Measurements from ENCODE around the gene SCN4B. TPM values are rescaled to one million over a fixed set of nuclear protein-coding genes. Genes with fewer than 3 reads are reported as not detected.

SCN4B gene
- total RNA-seq, 1 donor from 2014 or later, result 0.20 TPM

- DNase-seq (ENCODE audit: low spot score) (no peak), ATAC-seq (no peak)
These were observed 17.4 kb downstream of the SCN4B start for GRCh38 chr11:118135051-118135795.

GRCh38 chr11:118133816-118134215 is 18.8 kb downstream of the SCN4B start:
- ATAC-seq (no peak), DNase-seq (ENCODE audit: low spot score) (no peak)

GRCh38 chr11:118132385-118133151 is 20.1 kb downstream of the SCN4B start:
- no peak for ATAC-seq
- no peak for DNase-seq (ENCODE audit: low spot score)

- DNase-seq (ENCODE audit: low spot score), result no peak
- no peak for ATAC-seq
These were observed 23.0 kb downstream of the SCN4B start for GRCh38 chr11:118129471-118130172.

GRCh38 chr11:118128721-118129470 is 23.7 kb downstream of the SCN4B start:
- ATAC-seq (peak; percentile 21), DNase-seq (ENCODE audit: low spot score) (no peak)

- DNase-seq (ENCODE audit: low spot score), result no peak
- no peak for ATAC-seq
These were observed 24.3 kb downstream of the SCN4B start for GRCh38 chr11:118128310-118128709.

GRCh38 chr11:118126082-118126838 is 26.4 kb downstream of the SCN4B start:
- DNase-seq (ENCODE audit: low spot score), result no peak

GRCh38 chr11:118124929-118125535 is 27.6 kb downstream of the SCN4B start:
- ATAC-seq, result no peak
- DNase-seq (ENCODE audit: low spot score), result no peak

More at GRCh38 chr11:118126082-118126838, 26.4 kb downstream of the SCN4B start:
- ATAC-seq, result no peak

- no peak for DNase-seq (ENCODE audit: low spot score)
- ATAC-seq, result no peak
These were observed 31.8 kb downstream of the SCN4B start for GRCh38 chr11:118120793-118121192.

- ATAC-seq (no peak), DNase-seq (ENCODE audit: low spot score) (no peak)
These were observed 34.6 kb downstream of the SCN4B start for GRCh38 chr11:118117790-118118601.

- ATAC-seq (no peak), DNase-seq (ENCODE audit: low spot score) (no peak)
These were observed 37.6 kb downstream of the SCN4B start for GRCh38 chr11:118115048-118115447.

- ATAC-seq (no peak), DNase-seq (ENCODE audit: low spot score) (no peak)
These were observed 38.4 kb downstream of the SCN4B start for GRCh38 chr11:118114266-118114665.

GRCh38 chr11:118112711-118113430 is 39.8 kb downstream of the SCN4B start:
- DNase-seq (ENCODE audit: low spot score), result no peak
- ATAC-seq, result no peak

- ATAC-seq, result no peak
- no peak for DNase-seq (ENCODE audit: low spot score)
These were observed 40.9 kb downstream of the SCN4B start for GRCh38 chr11:118111744-118112035.

- ATAC-seq (no peak), DNase-seq (ENCODE audit: low spot score) (no peak)
These were observed 41.4 kb downstream of the SCN4B start for GRCh38 chr11:118111019-118111743.

GRCh38 chr11:118109231-118109630 is 43.4 kb downstream of the SCN4B start:
- ATAC-seq (no peak), DNase-seq (ENCODE audit: low spot score) (no peak)

- no peak for ATAC-seq
- no peak for DNase-seq (ENCODE audit: low spot score)
These were observed 44.1 kb downstream of the SCN4B start for GRCh38 chr11:118108513-118108912.

All from left lobe of liver (tissue), 2 donors.